HEK293 (cell line): ENCODE results near the gene MLLT10.

ENCODE experiments used
- CTCF ChIA-PET: fragments of 350-600 bp; formaldehyde crosslinking; extraction: SDS; loops from one replicate; lab custom pipeline; 2021; ENCODE audit warnings: antibody characterized with exemption; lab: Yijun Ruan, JAX
- POLR2A ChIA-PET: fragments of 300-600 bp; formaldehyde crosslinking; extraction: SDS; loops from one replicate; lab custom pipeline; 2020; ENCODE audit warnings: antibody characterized with exemption, inconsistent platforms; lab: Yijun Ruan, JAX
- H3K27ac ChIP-seq: fragments of 200-500 bp; sonication (Bioruptor generic); 2 replicates; pipeline ENCODE4 v1.5.1; 2014; ENCODE audit warnings: low read depth, low read length, control low read depth, inconsistent platforms; ENCODE audit errors: extremely low read depth
- H3K36me3 ChIP-seq, 2 experiments: fragments of 200-500 bp in 1 of 2; sonication (Bioruptor generic) in 1 of 2; 1 replicate in 1 of 2; 2 replicates in 1 of 2; pipeline ENCODE4 v1.5.1; 2014 to 2017; ENCODE audit warnings: inconsistent platforms in 2 of 2, low read length in 2 of 2; ENCODE audit not compliant: control insufficient read depth in 2 of 2, insufficient read depth in 1 of 2
- H3K4me1 ChIP-seq: fragments of 200-500 bp; sonication (Bioruptor generic); 2 replicates; pipeline ENCODE4 v1.5.1; 2014; ENCODE audit warnings: mild to moderate bottlenecking, low read length, inconsistent platforms; ENCODE audit not compliant: control insufficient read depth, insufficient read depth
- H3K4me3 ChIP-seq: 2 replicates; pipeline ENCODE4 v1.5.1; 2011; ENCODE audit warnings: low read depth, mild to moderate bottlenecking, control low read depth, low read length, moderate library complexity
- H3K9me3 ChIP-seq: fragments of 200-500 bp; sonication (Bioruptor generic); 2 replicates; pipeline ENCODE4 v1.5.1; 2014; ENCODE audit warnings: low read depth, low read length, inconsistent platforms; ENCODE audit not compliant: control insufficient read depth, insufficient read depth
- FEZF1 ChIP-seq: fragments of 450-650 bp; formaldehyde crosslinking; IDR thresholded peaks from 2 replicates; pipeline ENCODE4 v1.5.1; 2016; ENCODE audit warnings: missing biosample characterization, missing genetic modification characterization
- HOXA7 ChIP-seq: sonication (generic); formaldehyde crosslinking; IDR thresholded peaks from 2 replicates; pipeline ENCODE4 v1.8.1; 2022; ENCODE audit warnings: missing genetic modification reagents, borderline replicate concordance
- OVOL3 ChIP-seq: fragments of 450-650 bp; formaldehyde crosslinking; IDR thresholded peaks from 2 replicates; pipeline ENCODE4 v1.5.1; 2016; ENCODE audit warnings: missing biosample characterization, missing genetic modification characterization
- WT1 ChIP-seq: fragments of 450-650 bp; formaldehyde crosslinking; IDR thresholded peaks from 2 replicates; pipeline ENCODE4 v1.5.1; 2016; ENCODE audit warnings: missing biosample characterization, missing genetic modification characterization
- ZBTB1 ChIP-seq: fragments of 450-650 bp; formaldehyde crosslinking; IDR thresholded peaks from 2 replicates; pipeline ENCODE4 v1.5.1; 2016; ENCODE audit warnings: missing biosample characterization, missing genetic modification characterization
- ZFHX2 ChIP-seq: fragments of 450-650 bp; formaldehyde crosslinking; conservative IDR thresholded peaks from 2 replicates; pipeline ENCODE4 v1.5.1; 2016; ENCODE audit warnings: missing biosample characterization, missing genetic modification characterization
- ZNF114 ChIP-seq: fragments of 450-650 bp; formaldehyde crosslinking; IDR thresholded peaks from 2 replicates; pipeline ENCODE4 v1.5.0; 2017; ENCODE audit warnings: missing biosample characterization, missing genetic modification characterization
- ZNF174 ChIP-seq: fragments of 450-650 bp; formaldehyde crosslinking; IDR thresholded peaks from 2 replicates; pipeline ENCODE4 v1.5.0; 2017; ENCODE audit warnings: missing biosample characterization, mild to moderate bottlenecking, missing genetic modification characterization
- ZNF175 ChIP-seq: fragments of 450-650 bp; formaldehyde crosslinking; IDR thresholded peaks from 2 replicates; pipeline ENCODE4 v1.5.1; 2016; ENCODE audit warnings: missing biosample characterization, missing genetic modification characterization
- ZNF184 ChIP-seq: fragments of 450-650 bp; IDR thresholded peaks from 2 replicates; pipeline ENCODE4 v1.5.1; 2018; ENCODE audit warnings: missing biosample characterization, mild to moderate bottlenecking, missing genetic modification characterization
- ZNF292 ChIP-seq: fragments of 450-650 bp; formaldehyde crosslinking; IDR thresholded peaks from 2 replicates; pipeline ENCODE4 v1.5.1; 2016; ENCODE audit warnings: low read depth, missing biosample characterization, missing genetic modification characterization, borderline replicate concordance
- ZNF354C ChIP-seq: fragments of 450-650 bp; formaldehyde crosslinking; IDR thresholded peaks from 2 replicates; pipeline ENCODE4 v1.5.1; 2016; ENCODE audit warnings: missing biosample characterization, missing genetic modification characterization, low read depth, borderline replicate concordance
- ZNF501 ChIP-seq: fragments of 450-650 bp; formaldehyde crosslinking; IDR thresholded peaks from 2 replicates; pipeline ENCODE4 v1.5.1; 2016; ENCODE audit warnings: missing biosample characterization, missing genetic modification characterization
- ZNF768 ChIP-seq: fragments of 450-650 bp; formaldehyde crosslinking; IDR thresholded peaks from 2 replicates; pipeline ENCODE4 v1.5.1; 2018; ENCODE audit warnings: missing biosample characterization, mild to moderate bottlenecking, missing genetic modification characterization
- TF ChIP-seq, protein P1 (sequence below): fragments of 450-650 bp; formaldehyde crosslinking; IDR thresholded peaks from 2 replicates; pipeline ENCODE4 v1.5.1; 2016; ENCODE audit warnings: missing biosample characterization, missing genetic modification characterization
- TF ChIP-seq, protein P2 (sequence below): fragments of 450-650 bp; formaldehyde crosslinking; conservative IDR thresholded peaks from 2 replicates; pipeline ENCODE4 v1.5.1; 2016; ENCODE audit warnings: low read depth, missing biosample characterization, missing genetic modification characterization
- TF ChIP-seq, protein P3 (sequence below): fragments of 450-650 bp; formaldehyde crosslinking; IDR thresholded peaks from 2 replicates; pipeline ENCODE4 v1.5.1; 2017; ENCODE audit warnings: missing biosample characterization, mild to moderate bottlenecking, missing genetic modification characterization, moderate library complexity
- TF ChIP-seq, protein P4 (sequence below): fragments of 450-650 bp; formaldehyde crosslinking; IDR thresholded peaks from 2 replicates; pipeline ENCODE4 v1.5.1; 2016; ENCODE audit warnings: missing biosample characterization, missing genetic modification characterization
- TF ChIP-seq, protein P5 (sequence below): fragments of 450-650 bp; formaldehyde crosslinking; IDR thresholded peaks from 2 replicates; pipeline ENCODE4 v1.5.1; 2016; ENCODE audit warnings: missing biosample characterization, missing genetic modification characterization, low read depth
- TF ChIP-seq, protein P6 (sequence below): fragments of 450-650 bp; formaldehyde crosslinking; IDR thresholded peaks from 2 replicates; pipeline ENCODE4 v1.5.0; 2017; ENCODE audit warnings: missing biosample characterization, missing genetic modification characterization, borderline replicate concordance

Gene MLLT10

GRCh38 chr10:21707498-21707897, 173.5 kb downstream of the MLLT10 start:
- ChIA-PET CTCF (no interaction called here), POLR2A (no interaction called here)
- no peaks in the 10 kb centered on the region for H3K9me3 ChIP-seq
- H3K27ac ChIP-seq = no peak overlapping the region
- H3K4me3 ChIP-seq = no peak overlapping the region
- H3K4me1 ChIP-seq = no peaks in the 10 kb centered on the region
- TF ChIP-seq WT1 (tag by site-specific recombination) = no peak
- TF ChIP-seq ZNF114 (tag by site-specific recombination) = no peak
- TF ChIP-seq, protein P1, sequence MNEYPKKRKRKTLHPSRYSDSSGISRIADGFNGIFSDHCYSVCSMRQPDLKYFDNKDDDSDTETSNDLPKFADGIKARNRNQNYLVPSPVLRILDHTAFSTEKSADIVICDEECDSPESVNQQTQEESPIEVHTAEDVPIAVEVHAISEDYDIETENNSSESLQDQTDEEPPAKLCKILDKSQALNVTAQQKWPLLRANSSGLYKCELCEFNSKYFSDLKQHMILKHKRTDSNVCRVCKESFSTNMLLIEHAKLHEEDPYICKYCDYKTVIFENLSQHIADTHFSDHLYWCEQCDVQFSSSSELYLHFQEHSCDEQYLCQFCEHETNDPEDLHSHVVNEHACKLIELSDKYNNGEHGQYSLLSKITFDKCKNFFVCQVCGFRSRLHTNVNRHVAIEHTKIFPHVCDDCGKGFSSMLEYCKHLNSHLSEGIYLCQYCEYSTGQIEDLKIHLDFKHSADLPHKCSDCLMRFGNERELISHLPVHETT (tag by site-specific recombination) = no peak
- no peak for TF ChIP-seq ZNF175 (tag by site-specific recombination)
- TF ChIP-seq ZNF768 (tag by site-specific recombination) = no peak
- TF ChIP-seq HOXA7 (CRISPR knock-in tag) = no peak
- H3K36me3 ChIP-seq = peaks cover 0 to 4% of the 10 kb centered on the region in 2 experiments; a peak in 2 of 3 replicates

DNA sequence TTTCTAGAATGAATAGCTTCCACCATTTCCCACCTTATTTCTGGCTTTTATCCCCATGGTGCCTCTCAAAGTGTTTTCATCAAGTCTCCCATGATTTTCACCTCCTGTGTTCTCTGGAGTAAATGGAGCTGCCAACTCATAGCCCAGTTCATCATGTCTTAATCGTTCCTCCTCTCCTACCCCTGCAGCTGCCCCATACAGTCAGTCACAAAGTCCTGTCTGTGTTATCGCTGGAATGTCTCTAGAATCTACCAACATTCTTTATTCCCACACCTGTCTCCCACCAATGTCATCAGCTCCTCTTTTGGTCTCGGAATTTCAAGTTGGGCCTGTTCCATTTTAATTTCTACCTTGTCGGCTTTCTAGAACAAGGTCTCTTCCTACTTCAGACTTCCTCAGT, 178.9 kb downstream of the MLLT10 start:
- ChIA-PET CTCF (no interaction called here), POLR2A (no interaction called here)
- Histone ChIP-seq H3K4me3 (no peak overlapping the region), H3K9me3 (no peaks in the 10 kb centered on the region), H3K4me1 (peaks cover 2% of the 10 kb centered on the region; the same call in 1 of the 2 replicates), H3K27ac (no peak overlapping the region), H3K36me3 (peaks cover 4 to 11% of the 10 kb centered on the region in 2 experiments; a peak in 2 of 3 replicates)
- TF ChIP-seq ZNF174 (no peak), ZNF184 (tag by site-specific recombination) (no peak), OVOL3 (tag by site-specific recombination) (no peak), ZNF292 (no peak), ZBTB1 (tag by site-specific recombination) (no peak), FEZF1 (no peak), ZNF501 (tag by site-specific recombination) (no peak), ZNF354C (no peak), ZFHX2 (tag by site-specific recombination) (no peak)
- TF ChIP-seq, protein P2, sequence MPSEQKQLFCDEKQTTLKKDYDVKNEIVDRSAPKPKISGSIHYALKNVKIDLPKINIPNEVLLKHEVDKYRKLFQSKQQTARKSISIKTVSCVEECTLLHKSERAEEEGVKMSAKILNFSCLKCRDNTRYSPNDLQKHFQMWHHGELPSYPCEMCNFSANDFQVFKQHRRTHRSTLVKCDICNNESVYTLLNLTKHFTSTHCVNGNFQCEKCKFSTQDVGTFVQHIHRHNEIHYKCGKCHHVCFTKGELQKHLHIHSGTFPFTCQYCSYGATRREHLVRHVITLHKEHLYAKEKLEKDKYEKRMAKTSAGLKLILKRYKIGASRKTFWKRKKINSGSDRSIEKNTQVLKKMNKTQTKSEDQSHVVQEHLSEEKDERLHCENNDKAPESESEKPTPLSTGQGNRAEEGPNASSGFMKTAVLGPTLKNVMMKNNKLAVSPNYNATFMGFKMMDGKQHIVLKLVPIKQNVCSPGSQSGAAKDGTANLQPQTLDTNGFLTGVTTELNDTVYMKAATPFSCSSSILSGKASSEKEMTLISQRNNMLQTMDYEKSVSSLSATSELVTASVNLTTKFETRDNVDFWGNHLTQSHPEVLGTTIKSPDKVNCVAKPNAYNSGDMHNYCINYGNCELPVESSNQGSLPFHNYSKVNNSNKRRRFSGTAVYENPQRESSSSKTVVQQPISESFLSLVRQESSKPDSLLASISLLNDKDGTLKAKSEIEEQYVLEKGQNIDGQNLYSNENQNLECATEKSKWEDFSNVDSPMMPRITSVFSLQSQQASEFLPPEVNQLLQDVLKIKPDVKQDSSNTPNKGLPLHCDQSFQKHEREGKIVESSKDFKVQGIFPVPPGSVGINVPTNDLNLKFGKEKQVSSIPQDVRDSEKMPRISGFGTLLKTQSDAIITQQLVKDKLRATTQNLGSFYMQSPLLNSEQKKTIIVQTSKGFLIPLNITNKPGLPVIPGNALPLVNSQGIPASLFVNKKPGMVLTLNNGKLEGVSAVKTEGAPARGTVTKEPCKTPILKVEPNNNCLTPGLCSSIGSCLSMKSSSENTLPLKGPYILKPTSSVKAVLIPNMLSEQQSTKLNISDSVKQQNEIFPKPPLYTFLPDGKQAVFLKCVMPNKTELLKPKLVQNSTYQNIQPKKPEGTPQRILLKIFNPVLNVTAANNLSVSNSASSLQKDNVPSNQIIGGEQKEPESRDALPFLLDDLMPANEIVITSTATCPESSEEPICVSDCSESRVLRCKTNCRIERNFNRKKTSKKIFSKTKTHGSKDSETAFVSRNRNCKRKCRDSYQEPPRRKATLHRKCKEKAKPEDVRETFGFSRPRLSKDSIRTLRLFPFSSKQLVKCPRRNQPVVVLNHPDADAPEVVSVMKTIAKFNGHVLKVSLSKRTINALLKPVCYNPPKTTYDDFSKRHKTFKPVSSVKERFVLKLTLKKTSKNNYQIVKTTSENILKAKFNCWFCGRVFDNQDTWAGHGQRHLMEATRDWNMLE (tag by site-specific recombination) = no peak
- TF ChIP-seq, protein P3, sequence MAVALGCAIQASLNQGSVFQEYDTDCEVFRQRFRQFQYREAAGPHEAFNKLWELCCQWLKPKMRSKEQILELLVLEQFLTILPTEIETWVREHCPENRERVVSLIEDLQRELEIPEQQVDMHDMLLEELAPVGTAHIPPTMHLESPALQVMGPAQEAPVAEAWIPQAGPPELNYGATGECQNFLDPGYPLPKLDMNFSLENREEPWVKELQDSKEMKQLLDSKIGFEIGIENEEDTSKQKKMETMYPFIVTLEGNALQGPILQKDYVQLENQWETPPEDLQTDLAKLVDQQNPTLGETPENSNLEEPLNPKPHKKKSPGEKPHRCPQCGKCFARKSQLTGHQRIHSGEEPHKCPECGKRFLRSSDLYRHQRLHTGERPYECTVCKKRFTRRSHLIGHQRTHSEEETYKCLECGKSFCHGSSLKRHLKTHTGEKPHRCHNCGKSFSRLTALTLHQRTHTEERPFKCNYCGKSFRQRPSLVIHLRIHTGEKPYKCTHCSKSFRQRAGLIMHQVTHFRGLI = no peak
- TF ChIP-seq, protein P4, sequence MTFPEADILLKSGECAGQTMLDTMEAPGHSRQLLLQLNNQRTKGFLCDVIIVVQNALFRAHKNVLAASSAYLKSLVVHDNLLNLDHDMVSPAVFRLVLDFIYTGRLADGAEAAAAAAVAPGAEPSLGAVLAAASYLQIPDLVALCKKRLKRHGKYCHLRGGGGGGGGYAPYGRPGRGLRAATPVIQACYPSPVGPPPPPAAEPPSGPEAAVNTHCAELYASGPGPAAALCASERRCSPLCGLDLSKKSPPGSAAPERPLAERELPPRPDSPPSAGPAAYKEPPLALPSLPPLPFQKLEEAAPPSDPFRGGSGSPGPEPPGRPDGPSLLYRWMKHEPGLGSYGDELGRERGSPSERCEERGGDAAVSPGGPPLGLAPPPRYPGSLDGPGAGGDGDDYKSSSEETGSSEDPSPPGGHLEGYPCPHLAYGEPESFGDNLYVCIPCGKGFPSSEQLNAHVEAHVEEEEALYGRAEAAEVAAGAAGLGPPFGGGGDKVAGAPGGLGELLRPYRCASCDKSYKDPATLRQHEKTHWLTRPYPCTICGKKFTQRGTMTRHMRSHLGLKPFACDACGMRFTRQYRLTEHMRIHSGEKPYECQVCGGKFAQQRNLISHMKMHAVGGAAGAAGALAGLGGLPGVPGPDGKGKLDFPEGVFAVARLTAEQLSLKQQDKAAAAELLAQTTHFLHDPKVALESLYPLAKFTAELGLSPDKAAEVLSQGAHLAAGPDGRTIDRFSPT (tag by site-specific recombination) = no peak
- TF ChIP-seq, protein P5, sequence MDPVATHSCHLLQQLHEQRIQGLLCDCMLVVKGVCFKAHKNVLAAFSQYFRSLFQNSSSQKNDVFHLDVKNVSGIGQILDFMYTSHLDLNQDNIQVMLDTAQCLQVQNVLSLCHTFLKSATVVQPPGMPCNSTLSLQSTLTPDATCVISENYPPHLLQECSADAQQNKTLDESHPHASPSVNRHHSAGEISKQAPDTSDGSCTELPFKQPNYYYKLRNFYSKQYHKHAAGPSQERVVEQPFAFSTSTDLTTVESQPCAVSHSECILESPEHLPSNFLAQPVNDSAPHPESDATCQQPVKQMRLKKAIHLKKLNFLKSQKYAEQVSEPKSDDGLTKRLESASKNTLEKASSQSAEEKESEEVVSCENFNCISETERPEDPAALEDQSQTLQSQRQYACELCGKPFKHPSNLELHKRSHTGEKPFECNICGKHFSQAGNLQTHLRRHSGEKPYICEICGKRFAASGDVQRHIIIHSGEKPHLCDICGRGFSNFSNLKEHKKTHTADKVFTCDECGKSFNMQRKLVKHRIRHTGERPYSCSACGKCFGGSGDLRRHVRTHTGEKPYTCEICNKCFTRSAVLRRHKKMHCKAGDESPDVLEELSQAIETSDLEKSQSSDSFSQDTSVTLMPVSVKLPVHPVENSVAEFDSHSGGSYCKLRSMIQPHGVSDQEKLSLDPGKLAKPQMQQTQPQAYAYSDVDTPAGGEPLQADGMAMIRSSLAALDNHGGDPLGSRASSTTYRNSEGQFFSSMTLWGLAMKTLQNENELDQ = no peak
- TF ChIP-seq, protein P6, sequence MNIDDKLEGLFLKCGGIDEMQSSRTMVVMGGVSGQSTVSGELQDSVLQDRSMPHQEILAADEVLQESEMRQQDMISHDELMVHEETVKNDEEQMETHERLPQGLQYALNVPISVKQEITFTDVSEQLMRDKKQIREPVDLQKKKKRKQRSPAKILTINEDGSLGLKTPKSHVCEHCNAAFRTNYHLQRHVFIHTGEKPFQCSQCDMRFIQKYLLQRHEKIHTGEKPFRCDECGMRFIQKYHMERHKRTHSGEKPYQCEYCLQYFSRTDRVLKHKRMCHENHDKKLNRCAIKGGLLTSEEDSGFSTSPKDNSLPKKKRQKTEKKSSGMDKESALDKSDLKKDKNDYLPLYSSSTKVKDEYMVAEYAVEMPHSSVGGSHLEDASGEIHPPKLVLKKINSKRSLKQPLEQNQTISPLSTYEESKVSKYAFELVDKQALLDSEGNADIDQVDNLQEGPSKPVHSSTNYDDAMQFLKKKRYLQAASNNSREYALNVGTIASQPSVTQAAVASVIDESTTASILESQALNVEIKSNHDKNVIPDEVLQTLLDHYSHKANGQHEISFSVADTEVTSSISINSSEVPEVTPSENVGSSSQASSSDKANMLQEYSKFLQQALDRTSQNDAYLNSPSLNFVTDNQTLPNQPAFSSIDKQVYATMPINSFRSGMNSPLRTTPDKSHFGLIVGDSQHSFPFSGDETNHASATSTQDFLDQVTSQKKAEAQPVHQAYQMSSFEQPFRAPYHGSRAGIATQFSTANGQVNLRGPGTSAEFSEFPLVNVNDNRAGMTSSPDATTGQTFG (tag by site-specific recombination) = no peak
